Measurements from ENCODE around the gene GAPDH. TPM values are rescaled to one million over a fixed set of nuclear protein-coding genes. Genes with fewer than 3 reads are reported as not detected.
A peak's percentile ranks its signal among the peaks of the same experiment; 100 is the strongest.
"Not testable (repeated sequence)": the region's sequence is repeated elsewhere in the genome, so short reads cannot be mapped to it uniquely, and the experiment has no call there.

The GAPDH gene
- polyA plus RNA-seq, 1 donor (not counting 4 experiments of a cell fraction or from before 2014, with no cell fraction given) = 8,390 TPM

DNA sequence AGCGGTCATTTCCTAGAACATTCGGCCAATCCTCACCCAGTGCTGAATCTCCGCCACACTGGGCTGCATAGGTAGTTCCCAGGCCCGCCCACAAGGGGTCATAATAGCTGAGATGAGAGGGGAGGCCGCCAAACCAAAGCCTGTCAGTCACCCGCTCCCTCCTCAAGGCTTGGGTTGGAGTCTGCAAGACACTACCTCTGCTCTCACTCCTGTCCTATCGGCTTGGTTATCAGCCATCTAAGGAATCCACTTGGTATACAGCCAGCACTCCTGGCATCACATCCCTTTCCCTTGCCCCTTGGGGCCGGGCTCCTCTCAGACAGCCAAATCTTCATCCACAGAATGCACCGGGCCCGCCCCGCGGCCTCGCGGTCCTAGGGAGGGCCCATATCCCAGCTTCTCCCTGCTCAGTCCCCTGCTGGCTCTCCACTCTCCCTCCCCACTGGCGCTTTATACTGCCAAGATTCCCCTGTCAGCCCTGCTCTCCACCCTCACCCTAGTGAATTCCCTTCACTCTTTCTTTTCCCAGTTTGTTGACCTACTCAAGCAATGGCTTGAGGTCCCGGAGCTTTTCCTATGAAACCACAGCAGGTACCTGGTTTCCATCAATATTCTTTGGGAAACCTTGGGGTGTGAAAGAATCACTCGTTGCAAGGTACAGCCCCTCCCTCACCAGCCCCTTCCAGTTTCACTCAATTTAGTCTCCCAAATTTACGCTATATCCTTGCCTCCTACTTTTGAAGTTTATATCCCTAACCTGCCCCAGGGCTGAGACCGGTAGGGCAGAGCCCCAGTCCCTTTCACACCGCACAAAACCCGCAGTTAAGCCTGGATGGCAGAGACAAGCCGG, 20.1 kb downstream of the GAPDH start:
- no peak overlapping the region for H2AFZ ChIP-seq (ENCODE audit: control insufficient read depth, low read length)
- H3K9ac ChIP-seq (ENCODE audit: control insufficient read depth, extremely low read depth, insufficient read depth, low read length) = no peak overlapping the region
- no peaks in the 10 kb centered on the region for H3K9me1 ChIP-seq (ENCODE audit: control insufficient read depth, extremely low read depth, insufficient read depth, low read length)
- no peak overlapping the region for H3K4me3 ChIP-seq (ENCODE audit: control insufficient read depth in 2 of 3, extremely low read depth in 1 of 3, insufficient read depth in 2 of 3, low read depth in 1 of 3, low read length in 3 of 3)
- H3K79me2 ChIP-seq (ENCODE audit: control insufficient read depth, insufficient read depth, low read length) = no peaks in the 10 kb centered on the region
- no peak overlapping the region for H3K4me2 ChIP-seq (ENCODE audit: control insufficient read depth, extremely low read depth, insufficient read depth, low read depth, low read length)
- no peak for DNase-seq (ENCODE audit: low read depth, low spot score)
- H3K27me3 ChIP-seq (ENCODE audit: control insufficient read depth, extremely low read depth, insufficient read depth, low read length) = no peaks in the 10 kb centered on the region
- no peak overlapping the region for H3K27ac ChIP-seq (ENCODE audit: control insufficient read depth, insufficient read depth, low read length)
- H4K20me1 ChIP-seq (ENCODE audit: control insufficient read depth, extremely low read depth, insufficient read depth, low read length) = no peaks in the 10 kb centered on the region
- FAIRE-seq = peak; percentile 13
- H3K4me1 ChIP-seq (ENCODE audit: control insufficient read depth, extremely low read depth, insufficient read depth, low read length) = peaks cover 30% of the 10 kb centered on the region
- dilution Hi-C loops (cut with MboI; ENCODE audit: extremely low pct_ligation_motif_present, low sequenced_read_pairs) = no loop called here
- TF ChIP-seq CTCF (optimal IDR thresholded peaks at IDR 0.05 in 1 of 3, IDR thresholded peaks at IDR 0.05 in 1 of 3, conservative IDR thresholded peaks at IDR 0.05 in 1 of 3; ENCODE audit: extremely low read depth in 1 of 3, insufficient read depth in 2 of 3, low read length in 3 of 3) = peak in 2 of 3 experiments; percentile 63 to 70
- no peak for TF ChIP-seq EZH2 (IDR thresholded peaks at IDR 0.05; ENCODE audit: low read length)
- peaks cover 16 to 25% of the 10 kb centered on the region in 2 experiments for H3K36me3 ChIP-seq (ENCODE audit: control insufficient read depth in 2 of 2, extremely low read depth in 1 of 2, insufficient read depth in 2 of 2, low read length in 2 of 2)
- H3K9me3 ChIP-seq (ENCODE audit: control insufficient read depth, low read depth, low read length) = no peaks in the 10 kb centered on the region

DNA sequence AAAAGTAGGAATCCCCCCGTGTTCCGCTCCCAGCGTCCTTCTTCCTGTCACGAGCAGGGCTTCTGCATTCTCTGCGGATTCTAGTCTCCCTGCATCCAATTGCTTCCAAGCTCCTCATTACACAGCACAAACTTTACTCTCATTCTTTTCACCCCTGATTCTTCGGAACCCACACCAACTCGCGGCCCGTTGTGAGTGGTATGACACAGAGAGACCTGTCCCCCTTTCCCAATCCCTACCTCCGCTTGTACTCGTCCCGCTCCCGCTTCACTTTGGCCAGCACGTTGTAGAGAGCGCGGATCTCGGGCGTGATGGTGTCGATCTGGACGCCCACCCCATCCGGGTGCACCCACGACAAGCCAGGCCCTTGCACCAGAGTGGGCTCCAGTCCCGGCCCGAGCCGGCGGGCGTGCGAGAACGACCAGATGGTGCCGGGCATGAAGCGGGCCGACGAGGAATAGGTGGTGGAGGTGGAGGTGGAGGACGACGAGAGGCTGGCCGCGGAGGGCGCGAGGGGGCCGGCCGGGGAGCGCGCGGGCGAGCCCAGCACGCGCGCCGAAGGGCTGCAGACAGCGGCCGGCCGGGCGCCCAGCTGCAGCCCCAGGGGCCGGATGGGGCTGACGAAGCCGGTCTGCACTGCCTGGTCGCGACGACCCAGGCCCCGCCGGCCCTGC, 20.8 kb downstream of the GAPDH start:
- Histone ChIP-seq H3K27ac (ENCODE audit: control insufficient read depth, insufficient read depth, low read length) (no peak overlapping the region), H3K4me1 (ENCODE audit: control insufficient read depth, extremely low read depth, insufficient read depth, low read length) (peaks cover 27% of the 10 kb centered on the region), H3K9ac (ENCODE audit: control insufficient read depth, extremely low read depth, insufficient read depth, low read length) (no peak overlapping the region), H2AFZ (ENCODE audit: control insufficient read depth, low read length) (no peak overlapping the region), H3K4me3 (ENCODE audit: control insufficient read depth in 2 of 3, extremely low read depth in 1 of 3, insufficient read depth in 2 of 3, low read depth in 1 of 3, low read length in 3 of 3) (no peak overlapping the region), H3K27me3 (ENCODE audit: control insufficient read depth, extremely low read depth, insufficient read depth, low read length) (no peaks in the 10 kb centered on the region), H3K4me2 (ENCODE audit: control insufficient read depth, extremely low read depth, insufficient read depth, low read depth, low read length) (no peak overlapping the region), H3K9me1 (ENCODE audit: control insufficient read depth, extremely low read depth, insufficient read depth, low read length) (no peaks in the 10 kb centered on the region), H4K20me1 (ENCODE audit: control insufficient read depth, extremely low read depth, insufficient read depth, low read length) (no peaks in the 10 kb centered on the region), H3K9me3 (ENCODE audit: control insufficient read depth, low read depth, low read length) (no peaks in the 10 kb centered on the region), H3K79me2 (ENCODE audit: control insufficient read depth, insufficient read depth, low read length) (no peaks in the 10 kb centered on the region), H3K36me3 (ENCODE audit: control insufficient read depth in 2 of 2, extremely low read depth in 1 of 2, insufficient read depth in 2 of 2, low read length in 2 of 2) (peaks cover 23 to 33% of the 10 kb centered on the region in 2 experiments)
- FAIRE-seq (no peak), DNase-seq (ENCODE audit: low read depth, low spot score) (no peak)
- TF ChIP-seq EZH2 (IDR thresholded peaks at IDR 0.05; ENCODE audit: low read length) = no peak
- no peak for TF ChIP-seq CTCF (optimal IDR thresholded peaks at IDR 0.05 in 1 of 3, IDR thresholded peaks at IDR 0.05 in 1 of 3, conservative IDR thresholded peaks at IDR 0.05 in 1 of 3; ENCODE audit: extremely low read depth in 1 of 3, insufficient read depth in 2 of 3, low read length in 3 of 3)
- dilution Hi-C loops (cut with MboI; ENCODE audit: extremely low pct_ligation_motif_present, low sequenced_read_pairs) = no loop called here

DNA sequence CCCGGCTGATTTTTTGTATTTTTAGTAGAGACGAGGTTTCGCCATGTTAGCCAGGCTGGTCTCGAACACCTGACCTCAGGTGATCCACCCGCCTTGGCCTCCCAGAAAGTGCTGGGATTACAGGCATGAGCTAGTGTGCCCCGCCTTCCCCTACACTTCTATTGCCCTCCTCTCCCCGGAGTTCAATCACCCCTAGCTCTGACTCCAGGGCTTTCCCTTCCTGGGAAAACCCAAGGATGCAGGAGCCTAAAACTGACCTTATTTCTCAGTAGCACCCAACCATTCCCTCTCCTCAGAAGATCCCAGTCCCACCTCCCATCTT, 22.1 kb downstream of the GAPDH start:
- not testable (repeated sequence) for H3K27ac ChIP-seq (ENCODE audit: control insufficient read depth, insufficient read depth, low read length); H3K79me2 ChIP-seq (ENCODE audit: control insufficient read depth, insufficient read depth, low read length)

More for the DNA sequence above, 22.1 kb downstream of the GAPDH start:
- H3K4me2 ChIP-seq (ENCODE audit: control insufficient read depth, extremely low read depth, insufficient read depth, low read depth, low read length); H3K9me3 ChIP-seq (ENCODE audit: control insufficient read depth, low read depth, low read length); FAIRE-seq; H4K20me1 ChIP-seq (ENCODE audit: control insufficient read depth, extremely low read depth, insufficient read depth, low read length); H3K9me1 ChIP-seq (ENCODE audit: control insufficient read depth, extremely low read depth, insufficient read depth, low read length); H2AFZ ChIP-seq (ENCODE audit: control insufficient read depth, low read length); H3K27me3 ChIP-seq (ENCODE audit: control insufficient read depth, extremely low read depth, insufficient read depth, low read length); H3K9ac ChIP-seq (ENCODE audit: control insufficient read depth, extremely low read depth, insufficient read depth, low read length); DNase-seq (ENCODE audit: low read depth, low spot score); dilution Hi-C loops (cut with MboI; ENCODE audit: extremely low pct_ligation_motif_present, low sequenced_read_pairs); H3K4me3 ChIP-seq (ENCODE audit: control insufficient read depth in 2 of 3, extremely low read depth in 1 of 3, insufficient read depth in 2 of 3, low read depth in 1 of 3, low read length in 3 of 3): not testable (repeated sequence)
- peaks cover 34 to 46% of the 10 kb centered on the region in 2 experiments for H3K36me3 ChIP-seq (ENCODE audit: control insufficient read depth in 2 of 2, extremely low read depth in 1 of 2, insufficient read depth in 2 of 2, low read length in 2 of 2)
- H3K4me1 ChIP-seq (ENCODE audit: control insufficient read depth, extremely low read depth, insufficient read depth, low read length) = peaks cover 19% of the 10 kb centered on the region

All from keratinocyte (primary cell).